Endodermal cell (in vitro differentiated cells): ENCODE measurements around the gene CLCN4. TPM values are rescaled to one million over a fixed set of nuclear protein-coding genes. Genes with fewer than 3 reads are reported as not detected.

Experiments
- DNase-seq: peaks from one replicate; pipeline ENCODE4 v3.0.0-alpha.2; 2017
- H3K27ac ChIP-seq: 2 replicates; pipeline ENCODE4 v1.5.1; 2013; ENCODE audit warnings: mild to moderate bottlenecking, low read depth, low read length, moderate library complexity
- H3K27me3 ChIP-seq: 2 replicates; pipeline ENCODE4 v1.6.1; 2013; ENCODE audit warnings: mild to moderate bottlenecking, low read length, moderate library complexity; ENCODE audit not compliant: insufficient read depth, control insufficient read depth, poor library complexity, severe bottlenecking
- H3K36me3 ChIP-seq: 2 replicates; pipeline ENCODE4 v1.7.0; 2013; ENCODE audit warnings: mild to moderate bottlenecking, low read length, moderate library complexity; ENCODE audit not compliant: control insufficient read depth, insufficient read depth
- H3K4me1 ChIP-seq: one replicate; pipeline ENCODE4 v1.7.0; 2013; ENCODE audit warnings: low read length; ENCODE audit not compliant: control insufficient read depth, insufficient read depth
- H3K4me3 ChIP-seq: 2 replicates; pipeline ENCODE4 v1.5.1; 2013; ENCODE audit warnings: mild to moderate bottlenecking, low read length, moderate library complexity
- H3K9ac ChIP-seq: 2 replicates; pipeline ENCODE4 v1.6.1; 2013; ENCODE audit warnings: mild to moderate bottlenecking, low read length, moderate library complexity; ENCODE audit not compliant: poor library complexity, severe bottlenecking; ENCODE audit errors: extremely low read depth
- H3K9me3 ChIP-seq: 2 replicates; pipeline ENCODE4 v1.6.1; 2013; ENCODE audit warnings: mild to moderate bottlenecking, low read length, moderate library complexity; ENCODE audit not compliant: control insufficient read depth
- H3K27ac Mint-ChIP-seq: 2 replicates; pipeline ENCODE4 v1.8.0; 2020; ENCODE audit warnings: mixed read lengths
- H3K27me3 Mint-ChIP-seq: 2 replicates; pipeline ENCODE4 v1.8.0; 2021; ENCODE audit warnings: mild to moderate bottlenecking, mixed read lengths; ENCODE audit not compliant: insufficient read depth
- H3K36me3 Mint-ChIP-seq: 2 replicates; pipeline ENCODE4 v1.8.0; 2020; ENCODE audit warnings: low read depth, mixed read lengths
- H3K4me1 Mint-ChIP-seq: 2 replicates; pipeline ENCODE4 v1.8.0; 2020; ENCODE audit warnings: mixed read lengths
- H3K4me3 Mint-ChIP-seq: 2 replicates; pipeline ENCODE4 v1.8.0; 2020; ENCODE audit warnings: mild to moderate bottlenecking, moderate library complexity, mixed read lengths
- H3K9me3 Mint-ChIP-seq: 2 replicates; pipeline ENCODE4 v1.8.0; 2020; ENCODE audit warnings: mild to moderate bottlenecking, mixed read lengths
- CTCF ChIP-seq: fragments of 200-600 bp; sonication (generic); conservative IDR thresholded peaks from 2 replicates; pipeline ENCODE4 v1.5.0; 2021; ENCODE audit warnings: antibody characterized with exemption, mild to moderate bottlenecking
- WGBS, 2 experiments: methylation state at CpG; one replicate each; pipeline versions ENCODE4 v1.1.5 to v1.1.7; 2013; ENCODE audit warnings: missing lambda C conversion rate in 2 of 2, mixed read lengths in 1 of 2; ENCODE audit not compliant: insufficient coverage in 1 of 2, insufficient read length in 1 of 2; 5-methylcytosine and 5-hydroxymethylcytosine counted together
- total RNA-seq, 2 donors: library from RNA; stranded (reverse); fragmentation: NEBNext Ultra II Directional in 1 of 2; extraction: Animal tissue kit (Norgen Biotek cat#: 25700) in 1 of 2; gene quantifications; 2 replicates in 1 of 2; 3 replicates in 1 of 2; pipeline ENCODE4 v1.2.1, GENCODE V29; 2021

The CLCN4 gene
- total RNA-seq, 2 donors from 2014 or later, result 3.7 to 4.4 TPM

GRCh38 chrX:10184411-10184810 lies 27.6 kb downstream of the CLCN4 start:
- H3K36me3 ChIP-seq, result no peaks in the 10 kb centered on the region
- H3K9ac ChIP-seq, result no peak overlapping the region
- peaks cover 49% of the 10 kb centered on the region for H3K9me3 Mint-ChIP-seq
- no peak overlapping the region for H3K4me3 Mint-ChIP-seq
- no peaks in the 10 kb centered on the region for H3K36me3 Mint-ChIP-seq
- no peak for TF ChIP-seq CTCF
- H3K27me3 ChIP-seq, result no peaks in the 10 kb centered on the region
- H3K4me3 ChIP-seq, result no peak overlapping the region
- no peak overlapping the region for H3K27ac Mint-ChIP-seq
- DNase-seq, result no peak
- H3K27me3 Mint-ChIP-seq, result no peaks in the 10 kb centered on the region
- H3K27ac ChIP-seq, result no peak overlapping the region
- H3K9me3 ChIP-seq, result no peaks in the 10 kb centered on the region
- 89 to 100% methylated on average over 1 to 2 of the region's 2 CpGs for WGBS, 2 experiments
- no peaks in the 10 kb centered on the region for H3K4me1 Mint-ChIP-seq
- no peaks in the 10 kb centered on the region for H3K4me1 ChIP-seq

GRCh38 chrX:10186355-10186754 lies 29.6 kb downstream of the CLCN4 start:
- H3K27me3 ChIP-seq, result no peaks in the 10 kb centered on the region
- H3K27me3 Mint-ChIP-seq, result no peaks in the 10 kb centered on the region
- no peaks in the 10 kb centered on the region for H3K4me1 Mint-ChIP-seq
- H3K27ac Mint-ChIP-seq, result no peak overlapping the region
- no peaks in the 10 kb centered on the region for H3K9me3 ChIP-seq
- no peaks in the 10 kb centered on the region for H3K36me3 Mint-ChIP-seq
- H3K4me1 ChIP-seq, result no peaks in the 10 kb centered on the region
- no peak overlapping the region for H3K27ac ChIP-seq
- no peak overlapping the region for H3K4me3 ChIP-seq
- no peak overlapping the region for H3K9ac ChIP-seq
- TF ChIP-seq CTCF, result no peak
- DNase-seq, result no peak
- H3K4me3 Mint-ChIP-seq, result no peak overlapping the region
- no peaks in the 10 kb centered on the region for H3K36me3 ChIP-seq
- H3K9me3 Mint-ChIP-seq, result peaks cover 44% of the 10 kb centered on the region
- WGBS, 2 experiments, result 92 to 97% methylated on average over 5 to 9 of the region's 9 CpGs

GRCh38 chrX:10187421-10187820 lies 30.6 kb downstream of the CLCN4 start:
- no peak for DNase-seq
- no peaks in the 10 kb centered on the region for H3K4me1 ChIP-seq
- 93 to 100% methylated on average over 7 to 8 of the region's 15 CpGs for WGBS, 2 experiments
- Mint-ChIP-seq H3K36me3 (no peaks in the 10 kb centered on the region), H3K4me1 (no peaks in the 10 kb centered on the region), H3K27ac (no peak overlapping the region), H3K4me3 (no peak overlapping the region), H3K27me3 (no peaks in the 10 kb centered on the region), H3K9me3 (peaks cover 43% of the 10 kb centered on the region)
- no peak overlapping the region for H3K27ac ChIP-seq
- no peaks in the 10 kb centered on the region for H3K9me3 ChIP-seq
- no peaks in the 10 kb centered on the region for H3K36me3 ChIP-seq
- no peaks in the 10 kb centered on the region for H3K27me3 ChIP-seq
- no peak overlapping the region for H3K9ac ChIP-seq
- no peak overlapping the region for H3K4me3 ChIP-seq
- TF ChIP-seq CTCF, result no peak
